ENCODE data around the gene CHAC1.

CHAC1 gene

GRCh38 chr15:41004490-41004889 is 51.2 kb downstream of the CHAC1 start:
- Histone ChIP-seq H3K4me2 (ENCODE audit: low read length) (no peak overlapping the region), H3K9me3 (ENCODE audit: control insufficient read depth, insufficient read depth, low read length) (no peaks in the 10 kb centered on the region), H3K4me3 (ENCODE audit: low read length) (no peak overlapping the region), H3K27ac (ENCODE audit: low read depth, low read length) (no peak overlapping the region), H3K27me3 (ENCODE audit: control insufficient read depth, low read length) (no peaks in the 10 kb centered on the region), H3K79me2 (ENCODE audit: control insufficient read depth, low read length) (no peaks in the 10 kb centered on the region), H3K4me1 (ENCODE audit: control insufficient read depth, low read length) (no peaks in the 10 kb centered on the region), H3K9me2 (replicated peaks; ENCODE audit: control insufficient read depth, low read length) (no peaks in the 10 kb centered on the region), H3F3A (ENCODE audit: control insufficient read depth, insufficient read depth) (no peaks in the 10 kb centered on the region; the same call in 1 of the 2 replicates), H4K20me1 (ENCODE audit: control insufficient read depth, insufficient read depth, low read depth, low read length) (no peaks in the 10 kb centered on the region), H3K36me3 (ENCODE audit: control insufficient read depth, low read length) (peaks cover 47% of the 10 kb centered on the region)
- TF ChIP-seq CTCF (IDR thresholded peaks at IDR 0.05; ENCODE audit: low read depth, low read length, poor library complexity, severe bottlenecking) (no peak), EZH2phosphoT487 (IDR thresholded peaks at IDR 0.05; ENCODE audit: borderline replicate concordance, low read length) (no peak)

All from DOHH2 (cell line).